Measurements from ENCODE around the gene KIF18B.

DNA sequence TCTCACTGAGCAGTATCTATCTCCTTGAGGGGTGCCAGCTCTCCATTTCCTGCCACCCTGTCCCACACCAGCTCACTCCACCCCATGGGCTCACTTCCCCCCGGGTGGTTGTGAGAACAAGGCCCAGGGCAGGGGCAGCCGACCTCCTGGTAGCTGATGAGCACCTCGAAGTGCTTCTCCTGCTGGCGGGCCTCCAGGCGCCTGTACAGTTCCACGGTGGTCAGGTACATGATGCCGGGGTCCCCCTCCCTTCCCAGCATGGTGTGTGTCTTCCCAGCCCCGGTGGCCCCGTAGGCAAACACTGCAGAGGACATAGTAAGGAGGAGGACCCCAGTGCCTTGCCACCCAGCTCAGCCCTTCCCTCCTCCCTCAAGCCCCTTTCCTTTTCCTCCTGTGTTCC, 12.5 kb downstream of the KIF18B start:
- TF ChIP-seq, protein P1, sequence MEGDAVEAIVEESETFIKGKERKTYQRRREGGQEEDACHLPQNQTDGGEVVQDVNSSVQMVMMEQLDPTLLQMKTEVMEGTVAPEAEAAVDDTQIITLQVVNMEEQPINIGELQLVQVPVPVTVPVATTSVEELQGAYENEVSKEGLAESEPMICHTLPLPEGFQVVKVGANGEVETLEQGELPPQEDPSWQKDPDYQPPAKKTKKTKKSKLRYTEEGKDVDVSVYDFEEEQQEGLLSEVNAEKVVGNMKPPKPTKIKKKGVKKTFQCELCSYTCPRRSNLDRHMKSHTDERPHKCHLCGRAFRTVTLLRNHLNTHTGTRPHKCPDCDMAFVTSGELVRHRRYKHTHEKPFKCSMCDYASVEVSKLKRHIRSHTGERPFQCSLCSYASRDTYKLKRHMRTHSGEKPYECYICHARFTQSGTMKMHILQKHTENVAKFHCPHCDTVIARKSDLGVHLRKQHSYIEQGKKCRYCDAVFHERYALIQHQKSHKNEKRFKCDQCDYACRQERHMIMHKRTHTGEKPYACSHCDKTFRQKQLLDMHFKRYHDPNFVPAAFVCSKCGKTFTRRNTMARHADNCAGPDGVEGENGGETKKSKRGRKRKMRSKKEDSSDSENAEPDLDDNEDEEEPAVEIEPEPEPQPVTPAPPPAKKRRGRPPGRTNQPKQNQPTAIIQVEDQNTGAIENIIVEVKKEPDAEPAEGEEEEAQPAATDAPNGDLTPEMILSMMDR (conservative IDR thresholded peaks at IDR 0.05; ENCODE audit: low read length): no peak
- no peak for TF ChIP-seq EZH2phosphoT487 (IDR thresholded peaks at IDR 0.05; ENCODE audit: borderline replicate concordance, low read depth, low read length)

Measured in OCI-LY7 (cell line).